Endothelial cell of umbilical vein (primary cell): Measurements from ENCODE around the gene DHRS7B. TPM values are rescaled to one million over a fixed set of nuclear protein-coding genes. Genes with fewer than 3 reads are reported as not detected.

Experiments
- BruUV-seq: library from RNA; stranded (reverse); fragments of 400-500 nt; replicated peaks from 2 replicates; lab custom pipeline; 2021; lab: Mats Ljungman, UMichigan
- CTCF ChIA-PET: fragments of 300-600, 350-600 bp; sonication (Branson Sonifier 250); formaldehyde crosslinking; loops from one replicate; lab custom pipeline; 2021; ENCODE audit warnings: antibody characterized with exemption, inconsistent platforms; lab: Charles Lee
- POLR2A ChIA-PET: fragments of 300-600, 350-600 bp; sonication (Branson Sonifier 250); formaldehyde crosslinking; loops from one replicate; lab custom pipeline; 2021; ENCODE audit warnings: antibody characterized with exemption, inconsistent platforms; lab: Charles Lee
- DNase-seq: peaks from one replicate; pipeline ENCODE4 v3.0.0-alpha.2; 2011; ENCODE audit warnings: low read depth, low spot score
- FAIRE-seq: peaks from 2 replicates; lab custom pipeline; 2011; peaks lifted over from hg19 to GRCh38; lab: Jason Lieb, UNC
- H2AFZ ChIP-seq: 2 replicates; pipeline ENCODE4 v1.6.0; 2012; ENCODE audit warnings: low read depth, low read length, control low read depth, inconsistent platforms
- H3K27ac ChIP-seq: 2 replicates; pipeline ENCODE4 v1.5.1; 2011; ENCODE audit warnings: low read depth, mild to moderate bottlenecking, control low read depth, low read length, moderate library complexity; ENCODE audit not compliant: insufficient read depth
- H3K27me3 ChIP-seq, 2 experiments: 2 replicates each; pipeline versions ENCODE4 v1.6.0 to v1.6.1; 2011; ENCODE audit warnings: low read length in 2 of 2, mixed read lengths in 1 of 2; ENCODE audit not compliant: control insufficient read depth in 2 of 2, insufficient read depth in 2 of 2
- H3K36me3 ChIP-seq, 2 experiments: 2 replicates in 1 of 2; 3 replicates in 1 of 2; pipeline ENCODE4 v1.5.1; 2011; ENCODE audit warnings: low read length in 2 of 2, mild to moderate bottlenecking in 1 of 2, moderate library complexity in 1 of 2; ENCODE audit not compliant: control insufficient read depth in 2 of 2, insufficient read depth in 2 of 2; ENCODE audit errors: extremely low read depth in 1 of 2
- H3K4me1 ChIP-seq: 3 replicates; pipeline ENCODE4 v1.5.1; 2011; ENCODE audit warnings: mild to moderate bottlenecking, low read length; ENCODE audit not compliant: control insufficient read depth, insufficient read depth; ENCODE audit errors: extremely low read depth
- H3K4me2 ChIP-seq: 2 replicates; pipeline ENCODE4 v1.6.1; 2011; ENCODE audit warnings: low read length, control low read depth, mixed read lengths; ENCODE audit not compliant: insufficient read depth
- H3K4me3 ChIP-seq, 3 experiments: fragments of 200-600 bp in 1 of 3; sonication (generic), shearing (Covaris generic) in 1 of 3; replicated peaks in 1 of 3; 2 replicates each; pipeline ENCODE4 v1.5.1; 2011 to 2016; ENCODE audit warnings: control low read depth in 3 of 3, low read length in 3 of 3, mild to moderate bottlenecking in 2 of 3, inconsistent platforms in 1 of 3, low read depth in 1 of 3, moderate library complexity in 1 of 3; ENCODE audit not compliant: insufficient read depth in 1 of 3
- H3K79me2 ChIP-seq: 2 replicates; pipeline ENCODE4 v1.6.0; 2012; ENCODE audit warnings: low read length, inconsistent platforms; ENCODE audit not compliant: control insufficient read depth, insufficient read depth
- H3K9ac ChIP-seq: replicated peaks from 2 replicates; pipeline ENCODE3; 2011; ENCODE audit warnings: low read length, control low read depth; ENCODE audit not compliant: insufficient read depth; ENCODE audit errors: extremely low read depth
- H3K9me1 ChIP-seq: replicated peaks from 3 replicates; pipeline ENCODE4 v1.6.0; 2011; ENCODE audit warnings: mild to moderate bottlenecking, low read length; ENCODE audit not compliant: control insufficient read depth, insufficient read depth; ENCODE audit errors: extremely low read depth
- H3K9me3 ChIP-seq: replicated peaks from 2 replicates; pipeline ENCODE4 v1.5.1; 2012; ENCODE audit warnings: low read length, inconsistent platforms; ENCODE audit not compliant: control insufficient read depth, insufficient read depth
- H4K20me1 ChIP-seq: replicated peaks from 2 replicates; pipeline ENCODE3; 2011; ENCODE audit warnings: mild to moderate bottlenecking, low read length; ENCODE audit not compliant: control insufficient read depth, insufficient read depth; ENCODE audit errors: extremely low read depth
- CTCF ChIP-seq, 2 donors: IDR thresholded peaks; 1 replicate in 1 of 2; 2 replicates in 1 of 2; pipeline ENCODE4 v1.5.1; 2011; ENCODE audit warnings: low read length in 2 of 2, mild to moderate bottlenecking in 2 of 2, moderate library complexity in 2 of 2, control low read depth in 1 of 2, inconsistent platforms in 1 of 2, low read depth in 1 of 2; ENCODE audit not compliant: insufficient read depth in 1 of 2; ENCODE audit errors: extremely low read depth in 1 of 2
- EZH2 ChIP-seq: IDR thresholded peaks from 2 replicates; pipeline ENCODE4 v1.6.1; 2012; ENCODE audit warnings: borderline replicate concordance, low read depth, mild to moderate bottlenecking, moderate library complexity, low read length, inconsistent platforms; ENCODE audit not compliant: severe bottlenecking
- FOS ChIP-seq: IDR thresholded peaks from 2 replicates; pipeline ENCODE4 v1.6.1; 2011; ENCODE audit warnings: mild to moderate bottlenecking, low read length, moderate library complexity, borderline replicate concordance; ENCODE audit not compliant: insufficient read depth
- GATA2 ChIP-seq: IDR thresholded peaks from 2 replicates; pipeline ENCODE4 v1.7.0; 2011; ENCODE audit warnings: low read depth, mild to moderate bottlenecking, moderate library complexity, mixed read lengths, low read length; ENCODE audit not compliant: insufficient read length, insufficient read depth
- JUN ChIP-seq: IDR thresholded peaks from 2 replicates; pipeline ENCODE4 v1.6.1; 2011; ENCODE audit warnings: borderline replicate concordance, low read depth; ENCODE audit not compliant: insufficient read length, insufficient read depth
- MYC ChIP-seq: IDR thresholded peaks from one replicate; pipeline ENCODE4 v1.6.1; 2011; ENCODE audit warnings: mild to moderate bottlenecking, low read depth, low read length
- POLR2A ChIP-seq: IDR thresholded peaks from 2 replicates; pipeline ENCODE4 v1.6.1; 2012; ENCODE audit warnings: low read depth, mild to moderate bottlenecking, control low read depth, low read length
- POLR2AphosphoS5 ChIP-seq: IDR thresholded peaks from 2 replicates; pipeline ENCODE4 v1.6.1; 2012; ENCODE audit warnings: low read depth, mild to moderate bottlenecking, control low read depth, low read length, moderate library complexity; ENCODE audit not compliant: insufficient read depth
- dilution Hi-C: fragments of 300-500 bp; cut with MboI; formaldehyde crosslinking; loops from one replicate; pipeline ENCODE4 v1.15.0; 2019; ENCODE audit warnings: low sequenced_read_pairs; ENCODE audit not compliant: extremely low pct_ligation_motif_present
- intact Hi-C: fragments of 100-400 bp; cut with micrococcal nuclease; formaldehyde crosslinking; loops from one replicate; pipeline ENCODE4 v1.10.0; 2022
- polyA plus RNA-seq, 4 experiments: library from polyadenylated mRNA; depleted of rRNA in 3 of 4; stranded (reverse) in 3 of 4; unstranded in 1 of 4; fragments of >200 nt; gene quantifications; 2 replicates each; pipeline versions ENCODE4 v1.2.1 to v1.2.3, GENCODE V29; 2011 to 2012; ENCODE audit warnings: missing spikeins in 1 of 4
- total RNA-seq: library from RNA; stranded (reverse); gene quantifications from 2 replicates; pipeline ENCODE4 v1.2.3, GENCODE V29; 2021
- TF ChIP-seq, protein P1 (sequence below): IDR thresholded peaks from 2 replicates; pipeline ENCODE4 v1.6.1; 2011; ENCODE audit not compliant: insufficient read depth, insufficient read length

The DHRS7B gene
- total and polyA plus RNA-seq, 2 donors (not counting 3 experiments of a cell fraction or from before 2014, with no cell fraction given) = 14.0 to 28.1 TPM

DNA sequence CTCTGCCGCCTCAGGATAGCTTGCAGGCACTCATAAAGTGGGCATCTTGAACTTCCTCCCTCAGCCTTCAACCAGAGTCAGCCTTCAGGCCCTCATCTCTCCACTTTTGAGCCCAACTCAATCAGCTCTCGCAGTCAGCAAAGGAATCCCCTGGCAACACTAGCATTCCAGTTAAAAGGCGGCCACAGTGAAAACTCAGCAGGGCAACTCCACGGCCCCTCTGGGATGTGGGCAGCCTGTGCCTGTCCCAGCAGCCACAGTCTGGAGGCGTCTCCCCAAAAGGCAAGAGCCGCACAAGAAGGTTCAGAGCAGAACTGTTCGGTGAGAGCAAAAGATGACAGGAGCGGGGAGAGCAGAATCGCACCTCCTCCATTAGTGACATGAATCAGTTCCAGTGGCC lies 78.2 kb downstream of the DHRS7B start:
- ChIA-PET POLR2A (no interaction called here), CTCF (no interaction called here)
- intact Hi-C loops (no loop called here), dilution Hi-C loops (no loop called here)
- BruUV-seq = no TSS peak
- H3K36me3 ChIP-seq = peaks cover 2 to 12% of the 10 kb centered on the region in 2 experiments
- no peak overlapping the region for H3K4me3 ChIP-seq
- no peak overlapping the region for H3K4me2 ChIP-seq
- no peaks in the 10 kb centered on the region for H3K9me1 ChIP-seq
- H3K27ac ChIP-seq = no peak overlapping the region
- H3K9ac ChIP-seq = no peak overlapping the region
- FAIRE-seq (no peak), DNase-seq (no peak)
- TF ChIP-seq JUN (no peak), CTCF (IDR thresholded peaks at IDR 0.05; ENCODE audit: extremely low read depth in 1 of 2, insufficient read depth in 1 of 2, low read depth in 1 of 2, low read length in 2 of 2) (no peak), GATA2 (no peak)
- H3K9me3 ChIP-seq = no peaks in the 10 kb centered on the region
- H3K4me1 ChIP-seq = no peaks in the 10 kb centered on the region
- no peaks in the 10 kb centered on the region for H3K27me3 ChIP-seq
- no peak overlapping the region for H2AFZ ChIP-seq
- H3K79me2 ChIP-seq = peaks cover 95% of the 10 kb centered on the region
- no peaks in the 10 kb centered on the region for H4K20me1 ChIP-seq

DNA sequence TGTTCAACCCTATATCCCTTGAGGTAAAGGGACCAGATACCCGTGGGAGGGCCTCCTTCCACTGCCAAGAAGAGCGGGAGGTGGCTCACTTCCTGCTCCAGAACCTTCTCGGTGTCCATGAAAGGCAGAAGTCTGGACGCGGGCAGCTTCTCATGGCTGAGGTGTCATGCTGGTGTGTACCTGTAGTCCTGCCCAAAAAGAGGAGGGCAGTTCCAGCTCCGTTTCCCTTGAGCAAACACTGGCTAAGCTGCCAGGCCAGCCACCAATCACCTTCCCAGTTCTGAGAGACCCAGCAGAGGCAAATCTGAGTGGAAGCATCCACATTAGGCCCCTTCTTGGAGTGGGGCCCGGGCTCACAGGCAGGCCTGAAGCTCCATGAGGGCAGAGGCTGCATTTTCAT lies 81.6 kb downstream of the DHRS7B start:
- no TSS peak for BruUV-seq
- Histone ChIP-seq H3K9me1 (no peaks in the 10 kb centered on the region), H3K36me3 (peaks cover 4 to 10% of the 10 kb centered on the region in 2 experiments), H3K9me3 (no peaks in the 10 kb centered on the region), H3K4me2 (no peak overlapping the region), H3K27me3 (no peaks in the 10 kb centered on the region), H3K9ac (no peak overlapping the region), H3K4me1 (peaks cover 12% of the 10 kb centered on the region), H4K20me1 (no peaks in the 10 kb centered on the region), H2AFZ (no peak overlapping the region), H3K27ac (no peak overlapping the region), H3K79me2 (peaks cover 95% of the 10 kb centered on the region), H3K4me3 (no peak overlapping the region)
- TF ChIP-seq FOS (no peak), EZH2 (no peak), JUN (no peak), MYC (no peak), CTCF (IDR thresholded peaks at IDR 0.05; ENCODE audit: extremely low read depth in 1 of 2, insufficient read depth in 1 of 2, low read depth in 1 of 2, low read length in 2 of 2) (no peak), GATA2 (no peak), POLR2AphosphoS5 (no peak), POLR2A (no peak)
- TF ChIP-seq, protein P1, sequence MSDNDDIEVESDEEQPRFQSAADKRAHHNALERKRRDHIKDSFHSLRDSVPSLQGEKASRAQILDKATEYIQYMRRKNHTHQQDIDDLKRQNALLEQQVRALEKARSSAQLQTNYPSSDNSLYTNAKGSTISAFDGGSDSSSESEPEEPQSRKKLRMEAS = no peak
- FAIRE-seq (no peak), DNase-seq (no peak)
- intact Hi-C loops (no loop called here), dilution Hi-C loops (no loop called here)
- CTCF ChIA-PET = no interaction called here
- POLR2A ChIA-PET = no interaction called here
